HT1080 (cell line): ENCODE measurements around the gene SNCAIP. TPM values are rescaled to one million over a fixed set of nuclear protein-coding genes. Genes with fewer than 3 reads are reported as not detected.
"Not testable (repeated sequence)": the region's sequence is repeated elsewhere in the genome, so short reads cannot be mapped to it uniquely, and the experiment has no call there.

Experiments used
- DNase-seq: peaks from one replicate; pipeline ENCODE4 v3.0.0-alpha.2; 2015; ENCODE audit warnings: low read depth
- total RNA-seq: library from RNA; depleted of rRNA; stranded (reverse); fragments of >200 nt; shearing (Covaris generic); gene quantifications from 2 replicates; pipeline ENCODE4 v1.2.3, GENCODE V29; 2014

Gene SNCAIP
- total RNA-seq, 1 experiment from 2014 or later = 6.5 TPM

GRCh38 chr5:122458278-122458872 is 146.3 kb downstream of the SNCAIP start:
- peak; percentile 24 for DNase-seq

- no peak for DNase-seq
Observed at GRCh38 chr5:122462486-122462885, 150.4 kb downstream of the SNCAIP start.

GRCh38 chr5:122463221-122463620 is 151.2 kb downstream of the SNCAIP start:
- DNase-seq = no peak

GRCh38 chr5:122464191-122464590 is 152.2 kb downstream of the SNCAIP start:
- no peak for DNase-seq

GRCh38 chr5:122465031-122465577 is 153.1 kb downstream of the SNCAIP start:
- DNase-seq = no peak

DNA sequence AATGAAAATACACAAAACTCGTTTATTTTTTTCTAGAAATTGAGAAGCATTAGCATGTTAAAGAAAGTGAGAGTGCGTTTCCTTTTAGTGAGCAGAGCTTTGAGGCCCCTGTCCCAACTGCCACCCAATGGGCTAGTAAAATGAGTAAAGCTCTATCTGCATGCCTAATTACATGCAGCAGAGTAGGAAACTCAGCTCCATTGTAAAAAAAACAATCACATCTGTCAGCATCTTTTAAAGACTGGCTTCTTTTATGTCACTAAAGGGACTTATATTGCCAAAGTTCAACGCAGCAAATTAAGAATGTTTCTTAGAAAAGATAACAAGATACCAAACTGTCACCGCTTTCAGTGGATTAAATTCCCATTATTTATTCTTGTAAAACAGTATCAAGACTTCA is 154.0 kb downstream of the SNCAIP start:
- DNase-seq = no peak

DNA sequence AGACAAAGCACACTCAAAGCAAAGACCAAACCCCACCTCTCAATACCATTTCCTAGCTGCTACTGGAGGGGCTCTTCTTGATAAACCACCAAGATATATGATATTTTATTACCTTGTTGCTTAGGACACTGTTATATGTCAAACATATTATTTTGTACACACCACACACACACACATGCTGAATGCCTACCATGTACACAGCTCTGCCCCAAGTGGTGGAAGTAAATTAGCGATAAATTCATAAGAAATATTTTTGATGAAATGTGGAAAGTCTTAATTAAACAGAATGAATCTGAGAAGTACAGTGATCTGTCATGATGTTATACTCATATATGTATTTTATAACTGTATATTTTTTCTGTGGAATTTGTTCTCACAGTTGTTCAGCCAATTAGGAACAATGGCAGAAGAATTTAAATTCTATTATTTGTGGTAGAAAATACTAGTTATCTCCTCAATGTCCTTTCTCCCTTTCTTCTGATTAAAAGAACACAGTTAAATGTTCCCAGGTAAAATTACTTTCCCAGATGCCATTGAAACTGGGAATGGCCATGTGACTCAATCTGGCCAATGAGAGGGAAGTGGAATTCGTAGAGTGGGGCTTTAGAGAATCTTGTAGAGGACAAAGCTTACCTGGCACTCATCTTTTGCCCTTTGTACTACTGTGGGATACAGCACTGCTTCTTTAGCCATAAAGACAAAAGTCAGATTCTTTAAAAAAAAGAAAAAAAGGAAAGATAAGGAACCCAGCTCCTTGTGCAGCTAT is 156.5 kb downstream of the SNCAIP start:
- no peak for DNase-seq

GRCh38 chr5:122469384-122469919 is 157.4 kb downstream of the SNCAIP start:
- DNase-seq = no peak

GRCh38 chr5:122470365-122470764 is 158.3 kb downstream of the SNCAIP start:
- no peak for DNase-seq

GRCh38 chr5:122471031-122471751 is 159.2 kb downstream of the SNCAIP start:
- DNase-seq = no peak

DNA sequence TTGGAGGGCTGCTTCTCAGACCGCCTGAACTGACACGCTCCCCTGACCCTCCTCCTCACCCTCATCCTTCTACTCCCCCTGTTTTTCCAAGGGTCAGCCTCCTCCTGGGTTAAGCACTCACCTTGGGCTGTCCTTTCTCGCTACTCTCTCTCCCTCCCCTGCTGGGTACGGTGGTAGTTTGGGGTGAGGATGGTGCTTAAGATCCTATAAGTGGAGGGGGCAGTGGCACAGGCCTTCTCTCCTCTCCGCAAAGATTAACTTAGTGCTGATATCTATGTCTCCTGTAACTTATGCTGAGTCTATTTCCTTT is 159.7 kb downstream of the SNCAIP start:
- no peak for DNase-seq

GRCh38 chr5:122473138-122473843 is 161.3 kb downstream of the SNCAIP start:
- no peak for DNase-seq

GRCh38 chr5:122473941-122474340 is 161.9 kb downstream of the SNCAIP start:
- no peak for DNase-seq

DNA sequence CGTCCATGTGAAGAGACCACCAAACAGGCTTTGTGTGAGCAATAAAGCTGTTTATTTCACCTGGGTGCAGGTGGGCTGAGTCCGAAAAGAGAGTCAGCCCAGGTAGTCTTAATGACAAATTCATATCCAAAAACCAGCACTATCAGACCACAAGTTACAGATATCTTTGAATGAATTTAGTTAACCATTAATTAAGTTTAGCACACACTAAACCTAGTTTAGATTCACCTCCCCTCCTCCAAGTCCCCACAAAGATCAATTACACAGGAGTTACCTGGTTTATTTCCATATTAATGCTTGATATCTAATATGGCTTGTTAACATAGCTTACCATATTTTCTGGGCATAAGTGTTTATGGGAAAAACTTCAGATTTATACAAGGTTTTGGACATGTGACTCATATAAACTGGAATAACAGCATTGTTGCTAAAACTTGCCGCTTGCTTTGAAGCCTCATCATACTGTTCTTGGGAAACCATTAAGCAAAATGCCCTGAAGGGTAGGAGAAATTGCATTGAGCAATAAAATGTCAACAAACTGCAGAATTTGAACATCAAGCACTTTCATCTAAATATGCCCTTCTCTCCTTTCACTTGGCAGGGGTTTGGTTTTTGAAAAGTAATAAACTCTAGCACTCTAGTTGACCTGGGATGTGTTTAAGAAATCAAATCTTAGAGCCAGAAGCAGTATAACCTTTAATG is 166.9 kb downstream of the SNCAIP start:
- DNase-seq = no peak

DNA sequence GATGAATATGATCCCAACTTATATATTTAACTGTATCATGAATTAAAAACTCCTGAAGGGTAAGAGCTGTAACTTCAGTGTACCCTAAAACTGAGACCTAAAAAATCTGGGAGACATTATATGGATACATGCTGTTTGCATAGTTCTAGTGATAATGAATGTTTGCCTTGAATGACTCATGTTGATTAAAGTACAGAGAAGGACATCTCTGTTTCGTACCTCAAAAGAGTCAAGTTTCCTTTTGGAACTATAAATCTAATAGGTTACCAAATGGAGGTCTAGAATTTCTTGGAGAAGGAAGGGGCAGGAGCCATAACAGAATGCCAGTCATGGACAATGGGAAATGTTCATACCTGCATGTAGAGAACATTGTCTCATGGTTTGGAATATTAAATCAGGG is 168.1 kb downstream of the SNCAIP start:
- no peak for DNase-seq

- DNase-seq = no peak
Observed at GRCh38 chr5:122484103-122484502, 172.1 kb downstream of the SNCAIP start.

DNA sequence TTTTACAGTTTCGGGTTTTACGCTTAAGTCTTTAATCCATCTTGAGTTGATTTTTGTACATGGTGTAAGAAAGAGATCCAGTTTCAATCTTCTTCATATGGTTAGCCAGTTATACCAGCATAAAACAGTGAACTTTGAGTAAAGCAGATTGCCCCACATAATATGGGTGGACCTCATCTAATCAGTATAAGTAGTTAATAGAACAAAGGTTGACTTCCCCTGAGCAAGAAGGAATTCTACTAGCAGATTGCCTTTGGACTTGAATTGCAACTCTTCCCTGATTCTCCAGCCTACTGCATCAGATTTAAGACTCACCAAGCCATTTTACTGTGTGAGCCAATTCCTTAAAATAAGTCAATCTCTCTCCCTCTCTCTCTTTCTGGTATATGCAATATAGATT is 173.2 kb downstream of the SNCAIP start:
- DNase-seq = no peak

DNA sequence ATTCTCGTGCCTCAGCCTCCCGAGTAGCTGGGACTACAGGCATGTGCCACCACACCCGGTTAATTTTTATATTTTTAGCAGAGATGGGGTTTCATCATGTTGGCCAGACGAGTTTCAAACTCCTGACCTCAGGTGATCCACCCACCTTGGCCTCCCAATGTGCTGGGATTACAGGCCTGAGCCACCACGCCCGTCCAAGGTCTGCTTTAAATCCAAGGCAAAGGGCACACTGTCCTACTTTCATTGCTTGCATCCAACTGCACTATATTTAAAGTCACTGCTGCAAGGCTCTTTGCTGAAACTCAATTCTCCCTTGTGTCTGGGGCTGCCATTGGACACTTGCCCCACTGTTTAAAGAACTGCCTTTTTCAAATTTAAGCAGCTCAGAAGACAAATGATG is 174.6 kb downstream of the SNCAIP start:
- DNase-seq = not testable (repeated sequence)

GRCh38 chr5:122490718-122491117 is 178.7 kb downstream of the SNCAIP start:
- DNase-seq = no peak

DNA sequence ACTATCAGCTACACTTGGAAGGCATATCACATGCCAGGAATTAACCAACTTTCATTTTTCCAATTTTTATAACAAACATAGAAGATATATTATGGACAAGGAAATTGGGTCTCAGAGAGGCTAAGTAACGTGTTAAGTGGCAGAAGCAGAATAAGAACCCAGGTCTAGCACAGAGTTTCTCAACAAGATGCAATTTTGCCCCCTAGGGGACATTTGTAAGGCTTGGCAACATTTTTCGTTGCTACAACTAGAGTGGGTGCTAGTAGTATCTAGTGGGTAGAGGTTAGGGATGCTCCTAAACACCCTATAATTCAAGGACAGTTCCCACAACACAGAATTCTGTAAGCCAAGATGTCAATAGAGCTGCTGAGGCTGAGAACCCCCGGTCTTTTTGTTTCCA is 180.6 kb downstream of the SNCAIP start:
- DNase-seq = peak; percentile 16
